Measurements from ENCODE around the gene JAZF1. TPM values are rescaled to one million over a fixed set of nuclear protein-coding genes. Genes with fewer than 3 reads are reported as not detected.

JAZF1 gene
- total and polyA plus RNA-seq, 2 experiments from 2014 or later = 9.5 to 12.1 TPM

DNA sequence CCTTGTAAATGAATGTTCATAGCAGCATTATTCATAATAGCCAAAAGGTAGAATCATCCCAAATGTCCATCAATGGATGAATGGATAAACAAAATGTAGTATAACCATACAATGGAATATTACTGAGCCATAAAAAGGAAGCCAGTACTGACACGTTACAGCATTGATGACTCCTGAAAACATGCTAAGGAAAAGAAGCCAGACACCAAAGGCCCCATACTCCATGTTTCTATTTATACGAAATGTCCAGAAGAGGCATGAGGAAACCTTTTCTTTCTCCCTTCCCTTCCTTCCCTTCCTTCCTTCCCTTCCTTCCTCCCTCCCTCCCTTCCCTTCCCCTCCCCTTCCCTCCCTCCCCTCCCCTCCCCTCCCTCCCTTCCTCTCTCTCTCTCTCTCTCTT, 131.9 kb downstream of the JAZF1 start:
- no peaks in the 10 kb centered on the region for H3K9me2 ChIP-seq (replicated peaks; ENCODE audit: insufficient read depth)
- H3K36me3 ChIP-seq (replicated peaks; ENCODE audit: insufficient read depth, low read depth) = no peaks in the 10 kb centered on the region
- 88% methylated on average over 1 of the region's 2 CpGs for WGBS (ENCODE audit: low lambda C conversion rate, missing lambda C conversion rate)
- no peak for DNase-seq (ENCODE audit: low spot score)
- no peaks in the 10 kb centered on the region for H4K20me1 ChIP-seq (ENCODE audit: insufficient read depth, poor library complexity, severe bottlenecking)
- no peaks in the 10 kb centered on the region for H3K79me2 ChIP-seq
- no peak overlapping the region for H3K4me2 ChIP-seq
- TF ChIP-seq EZH2phosphoT487 (IDR thresholded peaks at IDR 0.05; ENCODE audit: low read depth, severe bottlenecking, unreplicated experiment) = no peak
- H3K9me3 ChIP-seq (ENCODE audit: low read depth) = no peaks in the 10 kb centered on the region
- H2AFZ ChIP-seq = no peak overlapping the region
- H3K4me3 ChIP-seq = no peak overlapping the region
- no peaks in the 10 kb centered on the region for H3K4me1 ChIP-seq (ENCODE audit: insufficient read depth)
- H3K27me3 ChIP-seq = no peaks in the 10 kb centered on the region
- H3K27ac ChIP-seq = no peak overlapping the region

DNA sequence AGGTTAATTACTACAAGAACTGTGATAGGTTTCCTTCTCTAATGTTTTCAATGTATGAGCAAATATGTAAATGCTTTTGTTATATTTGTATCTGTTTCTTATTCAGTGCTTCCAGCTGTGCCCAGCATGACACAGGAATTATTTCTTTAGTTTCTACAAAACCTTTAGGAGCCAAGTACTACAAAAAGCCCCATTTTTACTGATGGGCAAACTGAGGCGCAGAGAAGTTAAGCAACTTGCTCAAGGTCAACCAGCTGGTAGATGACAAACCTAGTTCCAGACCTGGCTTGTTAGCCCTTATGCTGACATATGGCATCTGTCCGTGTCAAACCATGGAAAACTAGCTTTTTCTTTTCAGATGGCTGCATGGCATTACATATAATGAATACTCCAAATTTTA, 134.6 kb downstream of the JAZF1 start:
- WGBS (ENCODE audit: low lambda C conversion rate, missing lambda C conversion rate) = 100% methylated on average over 2 of the region's 2 CpGs
- Histone ChIP-seq H3K4me3 (no peak overlapping the region), H3K36me3 (replicated peaks; ENCODE audit: insufficient read depth, low read depth) (no peaks in the 10 kb centered on the region), H3K4me2 (no peak overlapping the region), H3K9me3 (ENCODE audit: low read depth) (no peaks in the 10 kb centered on the region), H3K79me2 (no peaks in the 10 kb centered on the region), H3K9me2 (replicated peaks; ENCODE audit: insufficient read depth) (no peaks in the 10 kb centered on the region), H4K20me1 (ENCODE audit: insufficient read depth, poor library complexity, severe bottlenecking) (no peaks in the 10 kb centered on the region), H3K27me3 (no peaks in the 10 kb centered on the region), H3K27ac (no peak overlapping the region), H2AFZ (no peak overlapping the region), H3K4me1 (ENCODE audit: insufficient read depth) (no peaks in the 10 kb centered on the region)
- no peak for DNase-seq (ENCODE audit: low spot score)
- no peak for TF ChIP-seq EZH2phosphoT487 (IDR thresholded peaks at IDR 0.05; ENCODE audit: low read depth, severe bottlenecking, unreplicated experiment)
- no peak for TF ChIP-seq EZH2 (IDR thresholded peaks at IDR 0.05; ENCODE audit: borderline replicate concordance)
- TF ChIP-seq, protein P1, sequence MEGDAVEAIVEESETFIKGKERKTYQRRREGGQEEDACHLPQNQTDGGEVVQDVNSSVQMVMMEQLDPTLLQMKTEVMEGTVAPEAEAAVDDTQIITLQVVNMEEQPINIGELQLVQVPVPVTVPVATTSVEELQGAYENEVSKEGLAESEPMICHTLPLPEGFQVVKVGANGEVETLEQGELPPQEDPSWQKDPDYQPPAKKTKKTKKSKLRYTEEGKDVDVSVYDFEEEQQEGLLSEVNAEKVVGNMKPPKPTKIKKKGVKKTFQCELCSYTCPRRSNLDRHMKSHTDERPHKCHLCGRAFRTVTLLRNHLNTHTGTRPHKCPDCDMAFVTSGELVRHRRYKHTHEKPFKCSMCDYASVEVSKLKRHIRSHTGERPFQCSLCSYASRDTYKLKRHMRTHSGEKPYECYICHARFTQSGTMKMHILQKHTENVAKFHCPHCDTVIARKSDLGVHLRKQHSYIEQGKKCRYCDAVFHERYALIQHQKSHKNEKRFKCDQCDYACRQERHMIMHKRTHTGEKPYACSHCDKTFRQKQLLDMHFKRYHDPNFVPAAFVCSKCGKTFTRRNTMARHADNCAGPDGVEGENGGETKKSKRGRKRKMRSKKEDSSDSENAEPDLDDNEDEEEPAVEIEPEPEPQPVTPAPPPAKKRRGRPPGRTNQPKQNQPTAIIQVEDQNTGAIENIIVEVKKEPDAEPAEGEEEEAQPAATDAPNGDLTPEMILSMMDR (IDR thresholded peaks at IDR 0.05; ENCODE audit: poor library complexity) = no peak

DNA sequence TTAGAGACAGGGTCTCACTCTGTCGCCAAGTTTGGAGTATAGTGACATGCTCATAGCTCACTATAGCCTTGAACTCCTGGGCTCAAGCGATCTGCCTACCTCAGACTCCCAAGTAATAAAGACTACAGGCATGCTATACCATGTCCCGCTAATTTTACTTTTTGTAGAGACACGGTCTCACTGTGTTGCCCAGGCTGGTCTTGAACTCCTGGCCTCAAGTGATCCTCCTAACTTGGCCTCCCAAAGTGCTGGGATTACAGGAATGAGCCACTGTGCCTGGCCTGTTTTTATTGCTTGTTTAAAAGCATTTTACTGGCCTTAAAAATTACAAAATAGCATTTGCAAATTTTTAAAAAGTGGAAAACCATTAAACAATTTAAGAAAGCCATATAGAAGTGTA, 135.0 kb downstream of the JAZF1 start:
- H3K4me2 ChIP-seq = no peak overlapping the region

DNA sequence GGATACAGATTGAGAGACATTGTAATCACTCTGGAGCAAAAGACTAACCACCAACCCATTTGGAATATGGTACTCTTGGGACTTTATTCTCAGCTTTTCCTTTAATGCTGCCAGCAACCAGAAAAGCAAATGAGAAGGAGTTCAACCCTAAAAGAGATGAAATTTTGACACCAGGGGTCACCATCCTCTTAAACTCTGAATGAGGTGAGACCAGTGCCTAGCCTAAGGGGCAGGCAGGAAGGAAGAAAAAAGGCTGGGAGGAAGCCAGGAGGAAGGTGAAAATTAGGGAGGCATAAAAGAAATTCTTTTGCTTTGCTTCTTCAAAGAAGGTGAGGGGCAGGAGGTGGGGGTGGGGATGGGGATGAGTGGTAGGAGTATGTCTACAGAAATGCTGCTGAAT, 135.8 kb downstream of the JAZF1 start:
- H3K36me3 ChIP-seq (replicated peaks; ENCODE audit: insufficient read depth, low read depth) = no peaks in the 10 kb centered on the region
- no peaks in the 10 kb centered on the region for H3K4me1 ChIP-seq (ENCODE audit: insufficient read depth)
- H4K20me1 ChIP-seq (ENCODE audit: insufficient read depth, poor library complexity, severe bottlenecking) = no peaks in the 10 kb centered on the region
- H3K4me2 ChIP-seq = no peak overlapping the region
- no peak for DNase-seq (ENCODE audit: low spot score)
- no peak overlapping the region for H3K27ac ChIP-seq
- no peaks in the 10 kb centered on the region for H3K9me2 ChIP-seq (replicated peaks; ENCODE audit: insufficient read depth)
- H2AFZ ChIP-seq = no peak overlapping the region
- H3K9me3 ChIP-seq (ENCODE audit: low read depth) = no peaks in the 10 kb centered on the region
- no peak overlapping the region for H3K4me3 ChIP-seq
- no peaks in the 10 kb centered on the region for H3K27me3 ChIP-seq
- H3K79me2 ChIP-seq = no peaks in the 10 kb centered on the region
- TF ChIP-seq, protein P1 (IDR thresholded peaks at IDR 0.05; ENCODE audit: poor library complexity) = no peak
- TF ChIP-seq EZH2phosphoT487 (IDR thresholded peaks at IDR 0.05; ENCODE audit: low read depth, severe bottlenecking, unreplicated experiment) = no peak
- TF ChIP-seq EZH2 (IDR thresholded peaks at IDR 0.05; ENCODE audit: borderline replicate concordance) = no peak

More for the DNA sequence above, 135.0 kb downstream of the JAZF1 start:
- no peak overlapping the region for H3K27ac ChIP-seq
- no peaks in the 10 kb centered on the region for H3K36me3 ChIP-seq (replicated peaks; ENCODE audit: insufficient read depth, low read depth)
- H3K9me2 ChIP-seq (replicated peaks; ENCODE audit: insufficient read depth) = no peaks in the 10 kb centered on the region
- 97% methylated on average over 4 of the region's 4 CpGs for WGBS (ENCODE audit: low lambda C conversion rate, missing lambda C conversion rate)
- no peaks in the 10 kb centered on the region for H3K79me2 ChIP-seq
- H3K4me1 ChIP-seq (ENCODE audit: insufficient read depth) = no peaks in the 10 kb centered on the region
- TF ChIP-seq EZH2phosphoT487 (IDR thresholded peaks at IDR 0.05; ENCODE audit: low read depth, severe bottlenecking, unreplicated experiment) (no peak), EZH2 (IDR thresholded peaks at IDR 0.05; ENCODE audit: borderline replicate concordance) (no peak)
- TF ChIP-seq, protein P1 (IDR thresholded peaks at IDR 0.05; ENCODE audit: poor library complexity) = no peak
- H2AFZ ChIP-seq = no peak overlapping the region
- no peak for DNase-seq (ENCODE audit: low spot score)
- no peaks in the 10 kb centered on the region for H4K20me1 ChIP-seq (ENCODE audit: insufficient read depth, poor library complexity, severe bottlenecking)
- H3K27me3 ChIP-seq = no peaks in the 10 kb centered on the region
- no peak overlapping the region for H3K4me3 ChIP-seq
- no peaks in the 10 kb centered on the region for H3K9me3 ChIP-seq (ENCODE audit: low read depth)

Measured in hepatocyte (in vitro differentiated cells).